Peyer's patch (tissue), 4 donors: ENCODE measurements around the gene NME7.

Source experiments
- CTCF ChIP-seq, 6 experiments: fragments of 450-650 bp in 4 of 6; fragments of 200-600 bp in 2 of 6; sonication (generic) in 1 of 6; IDR thresholded peaks; one replicate each; pipeline ENCODE4 v1.5.1; 2017 to 2019; ENCODE audit warnings: antibody characterized with exemption in 6 of 6, mild to moderate bottlenecking in 3 of 6, moderate library complexity in 1 of 6
- POLR2A ChIP-seq, 2 donors: fragments of 450-650 bp; IDR thresholded peaks; one replicate each; pipeline ENCODE4 v1.5.1; 2017; ENCODE audit warnings: antibody characterized with exemption in 2 of 2, mild to moderate bottlenecking in 2 of 2, moderate library complexity in 2 of 2

DNA sequence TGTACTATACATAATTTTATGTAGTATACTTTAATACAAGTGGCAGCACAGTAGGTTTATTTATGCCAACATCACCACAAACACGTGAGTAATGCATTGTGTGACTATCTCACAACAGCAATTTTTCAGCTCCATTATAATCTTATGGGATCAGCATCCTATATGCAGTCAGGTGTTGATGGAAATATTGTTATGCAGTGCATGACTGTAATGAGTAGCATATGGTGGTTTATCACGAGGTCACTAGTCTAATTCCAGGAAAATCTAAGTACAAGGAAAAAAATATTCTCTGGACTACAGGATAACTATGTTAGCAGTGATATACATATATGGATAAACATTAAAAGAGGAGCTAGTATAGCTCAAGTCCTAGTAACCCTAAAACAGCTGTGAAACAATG, 192.1 kb downstream of the NME7 start:
- TF ChIP-seq POLR2A (IDR thresholded peaks at IDR 0.05) = no peak
- no peak for TF ChIP-seq CTCF (IDR thresholded peaks at IDR 0.05)
